DND-41 (cell line): ENCODE data around the gene PHF19.

Experiments used
- ATAC-seq: fragments of 200-7000 bp; cut with Tn5 transposase; 3 replicates; pipeline ENCODE4 v1.9.1; 2021; ENCODE audit warnings: low read depth; ENCODE audit not compliant: insufficient read depth
- DNase-seq: peaks from one replicate; pipeline ENCODE4 v3.0.0-alpha.2; 2020
- H2AFZ ChIP-seq: 2 replicates; pipeline ENCODE4 v1.6.0; 2012; ENCODE audit warnings: low read depth, low read length
- H3K27ac ChIP-seq: 2 replicates; pipeline ENCODE4 v1.5.1; 2012; ENCODE audit warnings: low read length, inconsistent platforms
- H3K27me3 ChIP-seq: fragments of 200-600 bp; sonication (generic); 2 replicates; pipeline ENCODE4 v1.6.0; 2012; ENCODE audit warnings: low read length, mild to moderate bottlenecking, inconsistent platforms; ENCODE audit not compliant: insufficient read depth, poor library complexity
- H3K36me3 ChIP-seq: 2 replicates; pipeline ENCODE4 v1.5.1; 2012; ENCODE audit warnings: low read length, inconsistent platforms; ENCODE audit not compliant: insufficient read depth
- H3K4me1 ChIP-seq: 2 replicates; pipeline ENCODE4 v1.5.1; 2012; ENCODE audit warnings: mild to moderate bottlenecking, low read length; ENCODE audit not compliant: insufficient read depth
- H3K4me2 ChIP-seq: 2 replicates; pipeline ENCODE4 v1.6.0; 2012; ENCODE audit warnings: mild to moderate bottlenecking, moderate library complexity, low read length, inconsistent platforms; ENCODE audit not compliant: insufficient read depth
- H3K4me3 ChIP-seq, 2 experiments: fragments of 200-600 bp in 1 of 2; shearing (Covaris generic) in 1 of 2; 2 replicates each; pipeline ENCODE4 v1.5.1; 2012 to 2016; ENCODE audit warnings: inconsistent platforms in 2 of 2, low read length in 2 of 2, mild to moderate bottlenecking in 2 of 2, low read depth in 1 of 2, moderate library complexity in 1 of 2
- H3K79me2 ChIP-seq: 2 replicates; pipeline ENCODE4 v1.6.0; 2012; ENCODE audit warnings: low read length, inconsistent platforms; ENCODE audit not compliant: insufficient read depth
- H3K9ac ChIP-seq: 2 replicates; pipeline ENCODE4 v1.6.0; 2012; ENCODE audit warnings: low read depth, mild to moderate bottlenecking, inconsistent platforms, low read length, moderate library complexity
- H3K9me3 ChIP-seq: 2 replicates; pipeline ENCODE4 v1.5.1; 2012; ENCODE audit warnings: low read length, moderate library complexity, mild to moderate bottlenecking, inconsistent platforms; ENCODE audit not compliant: insufficient read depth, severe bottlenecking
- H4K20me1 ChIP-seq: 2 replicates; pipeline ENCODE4 v1.6.0; 2012; ENCODE audit warnings: low read length; ENCODE audit not compliant: insufficient read depth
- CTCF ChIP-seq: IDR thresholded peaks from 2 replicates; pipeline ENCODE4 v1.5.1; 2012; ENCODE audit warnings: borderline replicate concordance, low read length, moderate library complexity, mild to moderate bottlenecking; ENCODE audit not compliant: poor library complexity, severe bottlenecking; ENCODE audit errors: extremely low read depth
- EZH2 ChIP-seq: IDR thresholded peaks from 3 replicates; pipeline ENCODE4 v1.6.1; 2012; ENCODE audit warnings: borderline replicate concordance, low read depth, mild to moderate bottlenecking, moderate library complexity, low read length, inconsistent platforms; ENCODE audit not compliant: severe bottlenecking

PHF19 gene

GRCh38 chr9:120815075-120815474 is 61.9 kb downstream of the PHF19 start:
- TF ChIP-seq EZH2 (no peak), CTCF (no peak)
- ATAC-seq, result no peak
- DNase-seq, result no peak

GRCh38 chr9:120808931-120809330 is 68.1 kb downstream of the PHF19 start:
- no peak overlapping the region for H3K27ac ChIP-seq
- ATAC-seq (no peak), DNase-seq (no peak)
- H3K27me3 ChIP-seq, result no peaks in the 10 kb centered on the region
- H4K20me1 ChIP-seq, result no peaks in the 10 kb centered on the region
- no peak overlapping the region for H3K4me2 ChIP-seq
- no peaks in the 10 kb centered on the region for H3K79me2 ChIP-seq
- H2AFZ ChIP-seq, result no peak overlapping the region
- no peaks in the 10 kb centered on the region for H3K4me1 ChIP-seq
- H3K9me3 ChIP-seq, result peaks cover 14% of the 10 kb centered on the region
- H3K4me3 ChIP-seq, result no peak overlapping the region
- H3K9ac ChIP-seq, result no peak overlapping the region
- TF ChIP-seq CTCF (no peak), EZH2 (no peak)
- no peaks in the 10 kb centered on the region for H3K36me3 ChIP-seq

More at GRCh38 chr9:120815075-120815474, 61.9 kb downstream of the PHF19 start:
- Histone ChIP-seq H3K9ac (no peak overlapping the region), H3K36me3 (peaks cover 32% of the 10 kb centered on the region), H3K4me1 (no peaks in the 10 kb centered on the region), H3K4me2 (no peak overlapping the region), H3K4me3 (no peak overlapping the region), H3K79me2 (no peaks in the 10 kb centered on the region), H3K27ac (no peak overlapping the region), H3K9me3 (no peaks in the 10 kb centered on the region), H4K20me1 (no peaks in the 10 kb centered on the region), H3K27me3 (no peaks in the 10 kb centered on the region), H2AFZ (no peak overlapping the region)

- Histone ChIP-seq H3K4me2 (no peak overlapping the region), H3K4me3 (no peak overlapping the region), H2AFZ (no peak overlapping the region), H3K36me3 (no peaks in the 10 kb centered on the region), H3K9ac (no peak overlapping the region), H3K9me3 (peaks cover 14% of the 10 kb centered on the region), H3K79me2 (no peaks in the 10 kb centered on the region), H4K20me1 (no peaks in the 10 kb centered on the region), H3K4me1 (no peaks in the 10 kb centered on the region), H3K27ac (no peak overlapping the region), H3K27me3 (no peaks in the 10 kb centered on the region)
- ATAC-seq (no peak), DNase-seq (no peak)
- TF ChIP-seq EZH2 (no peak), CTCF (no peak)
These were observed 69.2 kb downstream of the PHF19 start for GRCh38 chr9:120807607-120808379.
